HEK293 (cell line): ENCODE results near the gene AVL9.

ENCODE experiments used
- BCL11A ChIP-seq: fragments of 450-650 bp; formaldehyde crosslinking; IDR thresholded peaks from 2 replicates; pipeline ENCODE4 v1.5.1; 2016; ENCODE audit warnings: low read depth, missing biosample characterization, missing genetic modification characterization
- OVOL3 ChIP-seq: fragments of 450-650 bp; formaldehyde crosslinking; IDR thresholded peaks from 2 replicates; pipeline ENCODE4 v1.5.1; 2016; ENCODE audit warnings: missing biosample characterization, missing genetic modification characterization
- ZFP69B ChIP-seq: fragments of 450-650 bp; formaldehyde crosslinking; IDR thresholded peaks from 2 replicates; pipeline ENCODE4 v1.5.1; 2016; ENCODE audit warnings: missing biosample characterization, missing genetic modification characterization
- ZIC2 ChIP-seq: fragments of 450-650 bp; formaldehyde crosslinking; IDR thresholded peaks from 2 replicates; pipeline ENCODE4 v1.5.1; 2016; ENCODE audit warnings: missing biosample characterization, missing genetic modification characterization
- ZNF558 ChIP-seq: fragments of 450-650 bp; formaldehyde crosslinking; IDR thresholded peaks from 2 replicates; pipeline ENCODE4 v1.5.1; 2016; ENCODE audit warnings: missing biosample characterization, missing genetic modification characterization
- TF ChIP-seq, protein P1 (sequence below): fragments of 450-650 bp; formaldehyde crosslinking; IDR thresholded peaks from 2 replicates; pipeline ENCODE4 v1.5.1; 2016; ENCODE audit warnings: missing biosample characterization, missing genetic modification characterization
- TF ChIP-seq, protein P2 (sequence below): sonication (generic); formaldehyde crosslinking; IDR thresholded peaks from 2 replicates; pipeline ENCODE4 v1.8.1; 2022; ENCODE audit warnings: mild to moderate bottlenecking, moderate library complexity, missing genetic modification reagents
- TF ChIP-seq, protein P3 (sequence below): fragments of 450-650 bp; formaldehyde crosslinking; optimal IDR thresholded peaks from 2 replicates; pipeline ENCODE3; 2016; ENCODE audit warnings: missing biosample characterization, mild to moderate bottlenecking, missing genetic modification characterization
- TF ChIP-seq, protein P4 (sequence below): fragments of 450-650 bp; formaldehyde crosslinking; IDR thresholded peaks from 2 replicates; pipeline ENCODE4 v1.5.1; 2016; ENCODE audit warnings: missing biosample characterization, missing genetic modification characterization

DNA sequence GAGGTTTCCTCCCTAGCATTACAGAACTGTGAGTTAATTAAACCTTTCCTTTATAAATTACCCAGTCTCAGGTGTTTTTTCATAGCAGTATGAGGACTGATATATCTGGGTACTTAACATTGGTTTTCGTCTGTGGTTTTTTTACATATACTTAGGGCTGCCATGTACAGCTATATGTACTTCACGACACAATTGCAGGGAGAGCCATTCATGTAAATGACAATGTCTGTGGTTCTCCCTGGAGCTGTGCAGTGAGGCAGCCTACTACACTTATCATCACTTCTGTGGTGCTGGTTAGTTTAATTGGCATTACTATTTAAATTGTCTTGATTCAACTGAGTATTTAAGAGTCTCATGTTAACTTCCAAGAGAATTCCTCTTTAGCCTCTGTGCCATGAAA is 40.7 kb downstream of the AVL9 start:
- no peak for TF ChIP-seq ZIC2 (tag by site-specific recombination)
- TF ChIP-seq, protein P1, sequence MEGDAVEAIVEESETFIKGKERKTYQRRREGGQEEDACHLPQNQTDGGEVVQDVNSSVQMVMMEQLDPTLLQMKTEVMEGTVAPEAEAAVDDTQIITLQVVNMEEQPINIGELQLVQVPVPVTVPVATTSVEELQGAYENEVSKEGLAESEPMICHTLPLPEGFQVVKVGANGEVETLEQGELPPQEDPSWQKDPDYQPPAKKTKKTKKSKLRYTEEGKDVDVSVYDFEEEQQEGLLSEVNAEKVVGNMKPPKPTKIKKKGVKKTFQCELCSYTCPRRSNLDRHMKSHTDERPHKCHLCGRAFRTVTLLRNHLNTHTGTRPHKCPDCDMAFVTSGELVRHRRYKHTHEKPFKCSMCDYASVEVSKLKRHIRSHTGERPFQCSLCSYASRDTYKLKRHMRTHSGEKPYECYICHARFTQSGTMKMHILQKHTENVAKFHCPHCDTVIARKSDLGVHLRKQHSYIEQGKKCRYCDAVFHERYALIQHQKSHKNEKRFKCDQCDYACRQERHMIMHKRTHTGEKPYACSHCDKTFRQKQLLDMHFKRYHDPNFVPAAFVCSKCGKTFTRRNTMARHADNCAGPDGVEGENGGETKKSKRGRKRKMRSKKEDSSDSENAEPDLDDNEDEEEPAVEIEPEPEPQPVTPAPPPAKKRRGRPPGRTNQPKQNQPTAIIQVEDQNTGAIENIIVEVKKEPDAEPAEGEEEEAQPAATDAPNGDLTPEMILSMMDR (tag by site-specific recombination) = no peak
- no peak for TF ChIP-seq OVOL3 (tag by site-specific recombination)
- TF ChIP-seq, protein P2, sequence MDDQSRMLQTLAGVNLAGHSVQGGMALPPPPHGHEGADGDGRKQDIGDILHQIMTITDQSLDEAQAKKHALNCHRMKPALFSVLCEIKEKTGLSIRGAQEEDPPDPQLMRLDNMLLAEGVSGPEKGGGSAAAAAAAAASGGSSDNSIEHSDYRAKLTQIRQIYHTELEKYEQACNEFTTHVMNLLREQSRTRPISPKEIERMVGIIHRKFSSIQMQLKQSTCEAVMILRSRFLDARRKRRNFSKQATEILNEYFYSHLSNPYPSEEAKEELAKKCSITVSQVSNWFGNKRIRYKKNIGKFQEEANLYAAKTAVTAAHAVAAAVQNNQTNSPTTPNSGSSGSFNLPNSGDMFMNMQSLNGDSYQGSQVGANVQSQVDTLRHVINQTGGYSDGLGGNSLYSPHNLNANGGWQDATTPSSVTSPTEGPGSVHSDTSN (CRISPR knock-in tag) = no peak
- TF ChIP-seq, protein P3, sequence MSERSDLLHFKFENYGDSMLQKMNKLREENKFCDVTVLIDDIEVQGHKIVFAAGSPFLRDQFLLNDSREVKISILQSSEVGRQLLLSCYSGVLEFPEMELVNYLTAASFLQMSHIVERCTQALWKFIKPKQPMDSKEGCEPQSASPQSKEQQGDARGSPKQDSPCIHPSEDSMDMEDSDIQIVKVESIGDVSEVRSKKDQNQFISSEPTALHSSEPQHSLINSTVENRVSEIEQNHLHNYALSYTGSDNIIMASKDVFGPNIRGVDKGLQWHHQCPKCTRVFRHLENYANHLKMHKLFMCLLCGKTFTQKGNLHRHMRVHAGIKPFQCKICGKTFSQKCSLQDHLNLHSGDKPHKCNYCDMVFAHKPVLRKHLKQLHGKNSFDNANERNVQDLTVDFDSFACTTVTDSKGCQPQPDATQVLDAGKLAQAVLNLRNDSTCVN (tag by site-specific recombination) = no peak
- TF ChIP-seq ZNF558 (tag by site-specific recombination) = no peak
- no peak for TF ChIP-seq BCL11A
- TF ChIP-seq, protein P4, sequence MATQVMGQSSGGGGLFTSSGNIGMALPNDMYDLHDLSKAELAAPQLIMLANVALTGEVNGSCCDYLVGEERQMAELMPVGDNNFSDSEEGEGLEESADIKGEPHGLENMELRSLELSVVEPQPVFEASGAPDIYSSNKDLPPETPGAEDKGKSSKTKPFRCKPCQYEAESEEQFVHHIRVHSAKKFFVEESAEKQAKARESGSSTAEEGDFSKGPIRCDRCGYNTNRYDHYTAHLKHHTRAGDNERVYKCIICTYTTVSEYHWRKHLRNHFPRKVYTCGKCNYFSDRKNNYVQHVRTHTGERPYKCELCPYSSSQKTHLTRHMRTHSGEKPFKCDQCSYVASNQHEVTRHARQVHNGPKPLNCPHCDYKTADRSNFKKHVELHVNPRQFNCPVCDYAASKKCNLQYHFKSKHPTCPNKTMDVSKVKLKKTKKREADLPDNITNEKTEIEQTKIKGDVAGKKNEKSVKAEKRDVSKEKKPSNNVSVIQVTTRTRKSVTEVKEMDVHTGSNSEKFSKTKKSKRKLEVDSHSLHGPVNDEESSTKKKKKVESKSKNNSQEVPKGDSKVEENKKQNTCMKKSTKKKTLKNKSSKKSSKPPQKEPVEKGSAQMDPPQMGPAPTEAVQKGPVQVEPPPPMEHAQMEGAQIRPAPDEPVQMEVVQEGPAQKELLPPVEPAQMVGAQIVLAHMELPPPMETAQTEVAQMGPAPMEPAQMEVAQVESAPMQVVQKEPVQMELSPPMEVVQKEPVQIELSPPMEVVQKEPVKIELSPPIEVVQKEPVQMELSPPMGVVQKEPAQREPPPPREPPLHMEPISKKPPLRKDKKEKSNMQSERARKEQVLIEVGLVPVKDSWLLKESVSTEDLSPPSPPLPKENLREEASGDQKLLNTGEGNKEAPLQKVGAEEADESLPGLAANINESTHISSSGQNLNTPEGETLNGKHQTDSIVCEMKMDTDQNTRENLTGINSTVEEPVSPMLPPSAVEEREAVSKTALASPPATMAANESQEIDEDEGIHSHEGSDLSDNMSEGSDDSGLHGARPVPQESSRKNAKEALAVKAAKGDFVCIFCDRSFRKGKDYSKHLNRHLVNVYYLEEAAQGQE (tag by site-specific recombination) = no peak
- TF ChIP-seq ZFP69B = no peak
